HG02610 (cell line): ENCODE data around the gene PINK1.

Source experiments
- ATAC-seq: cut with Tn5 transposase; IDR thresholded peaks from one replicate; pipeline ENCODE4 v1.9.1; 2021; ENCODE audit warnings: mild to moderate bottlenecking, moderate library complexity; ENCODE audit not compliant: unreplicated experiment

PINK1 gene

GRCh38 chr1:20643080-20643479, 9.8 kb downstream of the PINK1 start:
- no peak for ATAC-seq

DNA sequence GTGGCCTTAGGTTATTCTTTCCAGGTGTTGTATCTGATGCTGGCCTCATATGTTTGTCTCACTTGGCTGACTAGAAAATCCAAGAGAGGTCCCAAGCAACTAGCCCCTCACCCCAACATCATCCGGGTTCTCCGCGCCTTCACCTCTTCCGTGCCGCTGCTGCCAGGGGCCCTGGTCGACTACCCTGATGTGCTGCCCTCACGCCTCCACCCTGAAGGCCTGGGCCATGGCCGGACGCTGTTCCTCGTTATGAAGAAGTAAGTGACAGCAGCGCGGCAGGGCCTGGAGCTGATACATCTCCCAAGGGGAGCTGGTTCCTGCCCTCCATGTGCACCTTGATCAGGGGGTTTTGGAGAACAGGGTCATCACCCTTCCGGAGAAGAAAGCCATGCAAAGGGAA, 11.2 kb downstream of the PINK1 start:
- no peak for ATAC-seq

- no peak for ATAC-seq
These were observed 12.2 kb downstream of the PINK1 start for GRCh38 chr1:20645414-20645813.

- no peak for ATAC-seq
These were observed 15.2 kb downstream of the PINK1 start for GRCh38 chr1:20648438-20648837.

GRCh38 chr1:20648946-20649345, 15.7 kb downstream of the PINK1 start:
- ATAC-seq, result no peak

GRCh38 chr1:20652300-20652699, 19.0 kb downstream of the PINK1 start:
- no peak for ATAC-seq

GRCh38 chr1:20654104-20654690, 20.9 kb downstream of the PINK1 start:
- ATAC-seq, result no peak

DNA sequence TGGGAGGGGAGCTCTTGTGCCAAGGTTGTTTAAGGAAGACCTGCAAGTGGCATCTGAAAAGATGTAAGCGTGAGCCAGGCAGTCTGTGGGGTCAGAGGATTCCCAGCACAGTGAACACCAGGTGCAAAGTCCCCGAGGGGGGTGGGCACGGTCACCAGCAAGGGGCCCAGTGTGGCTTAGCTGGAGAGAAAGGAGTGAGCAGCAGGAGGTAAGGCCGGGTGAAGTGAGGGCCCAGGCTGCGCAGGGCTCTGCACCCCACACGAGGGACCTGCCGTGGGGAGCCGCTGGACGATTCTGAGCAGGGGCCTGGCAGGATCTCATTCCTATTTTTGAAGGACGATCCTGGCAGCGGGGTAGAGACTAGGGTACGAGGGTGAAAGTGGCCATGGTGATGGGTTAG, 23.8 kb downstream of the PINK1 start:
- no peak for ATAC-seq

GRCh38 chr1:20658166-20658915, 25.1 kb downstream of the PINK1 start:
- no peak for ATAC-seq

- no peak for ATAC-seq
These were observed 27.1 kb downstream of the PINK1 start for GRCh38 chr1:20660363-20660762.

GRCh38 chr1:20660847-20661206, 27.6 kb downstream of the PINK1 start:
- ATAC-seq, result no peak

DNA sequence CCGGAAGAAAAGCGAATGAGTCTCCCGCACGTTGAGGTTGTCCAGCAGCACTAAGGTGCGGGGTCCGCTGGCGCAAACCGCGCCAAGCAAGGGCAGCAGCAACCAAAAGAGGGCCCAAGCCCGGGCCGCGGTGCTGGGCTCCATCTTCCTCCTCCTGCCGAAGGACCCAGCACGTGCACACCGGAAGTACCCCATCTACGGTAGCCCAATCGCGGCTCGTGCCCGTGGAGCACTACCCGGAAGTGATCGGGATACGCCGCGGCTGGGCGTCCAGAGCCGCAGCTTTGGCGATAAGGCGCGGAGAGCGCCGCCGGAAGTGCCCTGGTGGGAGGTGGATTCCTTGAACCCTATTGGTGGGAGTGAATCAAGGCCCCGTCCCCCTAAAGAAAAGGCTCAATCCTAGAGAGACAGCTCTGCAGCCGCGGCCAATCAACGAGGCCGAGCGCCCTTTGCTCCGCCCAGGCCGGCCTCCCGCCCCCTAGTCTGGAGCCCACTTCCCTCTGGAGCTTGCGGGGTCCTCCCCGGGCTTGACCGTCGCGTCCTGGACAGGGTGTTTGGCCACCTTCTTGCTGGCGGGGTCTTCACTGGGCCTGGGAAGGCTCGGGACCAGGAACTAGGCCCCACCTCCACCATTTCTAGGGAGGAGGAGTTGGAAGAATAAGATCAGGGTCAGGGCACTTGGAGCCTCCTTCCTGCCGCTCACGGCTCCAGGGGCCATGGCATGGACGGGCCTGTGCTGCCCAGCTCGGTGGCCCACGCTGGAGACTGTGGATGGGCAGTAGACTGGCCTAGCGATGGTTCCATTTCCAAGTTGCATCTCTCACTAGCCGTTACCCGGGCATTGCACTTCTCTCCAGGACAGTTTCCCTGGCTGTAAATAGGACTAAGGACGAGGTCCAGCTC, 28.2 kb downstream of the PINK1 start, which contains the start of gene DDOST:
TSS of gene DDOST (minus strand) at position 163 of the 903 bp plus-strand sequence. CDS start at position 144, 19 bp downstream.
- ATAC-seq, result peak; percentile 93

DNA sequence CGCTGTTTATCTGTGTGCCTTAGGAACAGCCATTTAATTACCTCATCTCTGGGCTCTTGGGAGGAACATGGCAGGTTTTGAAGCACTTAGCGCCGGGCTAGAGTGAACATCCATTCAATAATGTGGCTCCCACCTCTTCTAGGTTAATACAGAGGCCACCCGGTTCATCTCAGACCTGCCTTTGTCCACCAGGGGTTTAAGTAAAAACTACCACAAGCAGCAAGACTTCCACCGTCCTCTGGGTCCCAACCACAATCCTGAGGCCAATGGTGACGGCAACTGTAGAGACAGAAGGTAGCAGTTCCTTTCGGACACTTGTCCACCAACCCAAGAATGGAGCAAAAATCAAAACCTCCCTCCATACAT, 28.8 kb downstream of the PINK1 start:
- ATAC-seq, result no peak

DNA sequence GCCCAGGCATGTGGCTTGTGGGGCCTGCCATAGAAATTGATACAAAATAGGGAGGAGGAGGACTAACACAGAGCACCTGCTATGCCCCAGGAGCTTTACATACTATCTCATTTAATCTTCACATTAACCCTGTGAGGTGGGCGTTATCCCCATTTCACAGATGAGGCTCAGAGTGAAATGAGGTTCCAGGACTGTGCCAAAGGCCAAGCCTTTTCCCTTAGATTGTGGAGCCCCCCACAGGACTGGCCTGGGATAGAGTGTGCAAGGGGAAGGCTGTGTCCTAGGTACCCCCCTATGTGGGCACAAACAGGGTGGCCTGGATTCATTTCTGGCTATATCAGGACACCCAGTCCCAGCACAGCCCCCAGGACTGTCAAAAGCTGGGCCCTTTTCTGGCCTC, 30.1 kb downstream of the PINK1 start:
- ATAC-seq, result no peak

DNA sequence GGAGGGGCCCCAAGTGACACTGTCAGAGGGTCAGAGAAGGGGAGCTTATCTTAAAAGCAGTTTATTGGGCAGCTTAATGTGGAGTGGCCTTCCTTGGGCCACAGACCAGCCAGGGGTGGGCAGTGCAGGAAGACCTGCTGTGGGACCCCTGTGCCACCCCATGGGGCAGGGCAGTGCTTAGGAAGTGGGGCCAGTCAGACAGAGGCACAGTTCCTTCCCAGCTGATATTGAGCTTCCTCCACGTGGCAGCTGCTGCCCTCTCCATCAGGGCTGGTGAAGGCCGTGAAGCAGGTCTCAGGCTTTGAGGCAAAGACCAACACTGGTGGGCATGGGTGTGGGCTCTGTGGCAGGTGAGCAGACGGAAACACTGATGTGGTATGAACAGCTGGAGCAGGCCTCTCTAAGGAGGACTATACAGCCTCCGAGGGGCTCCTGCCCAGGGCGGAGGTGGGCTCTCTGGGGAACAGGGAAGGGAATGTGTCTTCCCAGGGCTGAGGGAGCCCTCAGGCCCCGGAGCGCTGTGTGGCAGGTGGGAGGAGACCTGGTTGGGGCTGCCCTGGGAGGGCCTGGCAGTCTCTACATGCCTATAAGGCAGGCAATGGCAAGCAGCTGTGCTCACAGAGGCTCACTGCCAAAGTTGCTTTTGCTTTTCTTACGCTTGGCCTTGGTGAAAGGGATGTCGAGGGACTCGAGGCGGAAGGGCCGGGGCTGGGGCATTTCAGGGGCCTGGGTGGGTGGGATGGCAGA, 30.9 kb downstream of the PINK1 start:
- ATAC-seq, result no peak

- no peak for ATAC-seq
These were observed 32.5 kb downstream of the PINK1 start for GRCh38 chr1:20665726-20666125.

DNA sequence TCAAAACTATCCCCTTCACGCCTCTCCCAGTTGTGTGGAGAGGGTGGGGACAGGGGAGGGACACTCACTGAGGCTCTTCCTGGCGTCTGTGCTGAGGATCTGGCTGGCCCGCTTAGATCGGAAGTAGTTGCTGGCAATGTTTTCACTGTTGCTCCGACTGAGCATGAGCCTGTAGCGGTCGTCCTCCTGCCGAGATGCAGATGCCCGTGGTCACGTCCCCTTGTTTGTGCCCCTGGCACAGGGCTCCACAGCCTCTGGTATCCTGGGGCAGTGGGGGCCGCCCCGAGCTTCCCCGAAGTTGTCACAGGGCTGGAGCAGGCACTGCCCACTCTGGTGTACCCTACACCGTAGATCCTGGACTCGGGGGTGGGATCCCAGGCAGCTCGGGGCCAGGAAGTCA, 32.9 kb downstream of the PINK1 start:
- no peak for ATAC-seq

GRCh38 chr1:20666804-20667203, 33.5 kb downstream of the PINK1 start:
- ATAC-seq, result no peak

DNA sequence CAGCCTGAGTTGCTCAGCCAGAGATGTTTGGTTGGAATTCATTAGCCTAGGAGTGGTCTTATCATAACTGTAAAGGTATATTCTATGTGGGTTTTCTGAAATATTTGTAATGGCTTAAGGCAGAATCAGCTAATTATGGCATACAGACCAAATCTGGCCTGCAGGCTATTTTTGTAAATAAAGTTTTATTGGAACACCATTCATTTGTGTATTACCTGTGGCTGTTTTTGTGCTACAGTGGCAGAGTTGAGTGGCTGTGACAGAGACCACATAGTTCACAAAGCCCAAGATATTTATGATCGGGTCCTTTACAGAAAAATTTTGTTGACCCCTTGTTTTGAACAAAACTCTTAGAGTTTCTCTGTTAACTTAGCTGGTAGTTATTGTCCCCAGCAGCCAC, 35.3 kb downstream of the PINK1 start:
- ATAC-seq, result no peak

- ATAC-seq, result no peak
These were observed 37.7 kb downstream of the PINK1 start for GRCh38 chr1:20670936-20671335.

DNA sequence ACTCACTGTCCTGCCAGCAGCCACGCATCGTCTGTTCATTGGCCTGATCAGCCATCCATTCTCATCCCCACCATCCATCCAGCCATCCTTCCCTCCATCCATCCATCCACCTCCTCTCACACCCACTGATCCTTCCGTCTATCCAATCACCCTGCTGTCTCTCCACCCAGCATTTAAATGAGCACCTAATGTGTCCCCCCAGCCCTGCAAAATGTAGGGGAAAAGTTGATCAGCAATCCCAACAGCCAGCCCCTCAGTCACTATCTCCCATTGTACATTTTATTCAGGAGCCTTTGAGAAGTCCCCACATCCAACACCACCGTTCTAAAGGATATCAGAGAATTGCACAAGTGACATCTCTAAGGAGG, 39.0 kb downstream of the PINK1 start:
- ATAC-seq, result no peak
